GM06990 (cell line): ENCODE measurements around the gene N4BP2L2.

Experiments used
- DNase-seq: peaks from one replicate; pipeline ENCODE4 v3.0.0-alpha.2; 2011; ENCODE audit not compliant: insufficient read length; ENCODE audit errors: extremely low read depth
- H3K27me3 ChIP-seq: replicated peaks from 2 replicates; pipeline ENCODE4 v1.6.0; 2011; ENCODE audit warnings: low read length; ENCODE audit not compliant: control insufficient read depth, insufficient read depth
- H3K36me3 ChIP-seq: 2 replicates; pipeline ENCODE4 v1.5.1; 2011; ENCODE audit warnings: low read length; ENCODE audit not compliant: control insufficient read depth, insufficient read depth
- H3K4me3 ChIP-seq: replicated peaks from 2 replicates; pipeline ENCODE4 v1.5.1; 2011; ENCODE audit warnings: low read depth, mild to moderate bottlenecking, control low read depth, low read length
- CTCF ChIP-seq: IDR thresholded peaks from 2 replicates; pipeline ENCODE4 v1.5.1; 2011; ENCODE audit warnings: low read length, control low read depth, mild to moderate bottlenecking, inconsistent platforms; ENCODE audit not compliant: insufficient read depth, poor library complexity, severe bottlenecking

N4BP2L2 gene

GRCh38 chr13:32495429-32495828, 43.2 kb downstream of the N4BP2L2 start:
- no peak for DNase-seq
- Histone ChIP-seq H3K36me3 (no peaks in the 10 kb centered on the region), H3K27me3 (no peaks in the 10 kb centered on the region), H3K4me3 (no peak overlapping the region)
- no peak for TF ChIP-seq CTCF

GRCh38 chr13:32491028-32491427, 47.6 kb downstream of the N4BP2L2 start:
- TF ChIP-seq CTCF: no peak

GRCh38 chr13:32476892-32477291, 61.7 kb downstream of the N4BP2L2 start:
- no peak for TF ChIP-seq CTCF
- H3K4me3 ChIP-seq: no peak overlapping the region
- no peak for DNase-seq
- H3K27me3 ChIP-seq: no peaks in the 10 kb centered on the region
- no peaks in the 10 kb centered on the region for H3K36me3 ChIP-seq

More at GRCh38 chr13:32491028-32491427, 47.6 kb downstream of the N4BP2L2 start:
- DNase-seq: no peak
- H3K27me3 ChIP-seq: no peaks in the 10 kb centered on the region
- H3K36me3 ChIP-seq: no peaks in the 10 kb centered on the region
- no peak overlapping the region for H3K4me3 ChIP-seq

- DNase-seq: no peak
- no peak for TF ChIP-seq CTCF
- Histone ChIP-seq H3K36me3 (peaks cover under 1% of the 10 kb centered on the region), H3K27me3 (no peaks in the 10 kb centered on the region), H3K4me3 (no peak overlapping the region)
Measured at GRCh38 chr13:32476021-32476731, 62.4 kb downstream of the N4BP2L2 start.

- no peak for DNase-seq
- H3K4me3 ChIP-seq: no peak overlapping the region
- no peaks in the 10 kb centered on the region for H3K27me3 ChIP-seq
- peaks cover 2% of the 10 kb centered on the region for H3K36me3 ChIP-seq
- no peak for TF ChIP-seq CTCF
Measured at GRCh38 chr13:32474999-32475792, 63.4 kb downstream of the N4BP2L2 start.
